GM12878 (cell line): ENCODE measurements around the gene POU5F1. TPM values are rescaled to one million over a fixed set of nuclear protein-coding genes. Genes with fewer than 3 reads are reported as not detected.

Source experiments
- BCL11A ChIP-seq: IDR thresholded peaks from 2 replicates; pipeline ENCODE4 v1.6.1; 2011; ENCODE audit warnings: low read depth, low read length
- CEBPB ChIP-seq, 2 experiments: fragments of 150-350 bp in 1 of 2; IDR thresholded peaks; 2 replicates each; pipeline ENCODE4 v1.6.1; 2012 to 2014; ENCODE audit warnings: low read depth in 2 of 2, low read length in 2 of 2, borderline replicate concordance in 1 of 2, inconsistent platforms in 1 of 2
- CHD4 ChIP-seq: fragments of 200-600 bp; sonication (generic); IDR thresholded peaks from 2 replicates; pipeline ENCODE4 v1.6.1; 2016; ENCODE audit warnings: mild to moderate bottlenecking
- EED ChIP-seq: sonication (generic); IDR thresholded peaks from 2 replicates; pipeline ENCODE4 v1.6.1; 2016; ENCODE audit warnings: antibody characterized with exemption, low read depth
- IKZF1 ChIP-seq: fragments of 450-650 bp; conservative IDR thresholded peaks from 2 replicates; pipeline ENCODE4 v1.6.1; 2017; ENCODE audit warnings: antibody characterized with exemption, mild to moderate bottlenecking
- RBBP5 ChIP-seq: fragments of 200-600 bp; sonication (generic); conservative IDR thresholded peaks from 2 replicates; pipeline ENCODE4 v1.6.1; 2016
- SREBF1 ChIP-seq: IDR thresholded peaks from 2 replicates; pipeline ENCODE4 v1.6.1; 2012; ENCODE audit warnings: mild to moderate bottlenecking, low read length
- TARDBP ChIP-seq: IDR thresholded peaks from 2 replicates; pipeline ENCODE4 v1.6.1; 2016; ENCODE audit warnings: borderline replicate concordance
- ZNF207 ChIP-seq: fragments of 450-650 bp; IDR thresholded peaks from 2 replicates; pipeline ENCODE4 v1.6.1; 2014; ENCODE audit warnings: antibody characterized with exemption, mild to moderate bottlenecking, borderline replicate concordance
- polyA plus RNA-seq, 11 experiments: library from polyadenylated mRNA; depleted of rRNA in 4 of 11; unstranded in 6 of 11; stranded (reverse) in 5 of 11; fragments of >200 nt; fragmentation: Nextera tagmentation in 4 of 11; fragmentation: Illumina TruSeq in 1 of 11; extraction: Ambion mirVana in 4 of 11; extraction: Trizol in 1 of 11; gene quantifications; 1 replicate in 1 of 11; 2 replicates in 10 of 11; pipeline versions ENCODE4 v1.2.1 to v1.2.3, GENCODE V29; 2011 to 2016; ENCODE audit warnings: inconsistent platforms in 2 of 11, missing spikeins in 2 of 11, low read depth in 1 of 11
- total RNA-seq, 4 experiments: library from RNA; depleted of rRNA in 3 of 4; stranded (reverse); fragments of >200 nt in 3 of 4; fragmentation: Illumina TruSeq in 1 of 4; extraction: Trizol in 1 of 4; gene quantifications; 2 replicates each; pipeline versions ENCODE4 v1.2.1 to v1.2.3, GENCODE V29; 2013 to 2021
- TF ChIP-seq, protein P1 (sequence below): fragments of 450-650 bp; IDR thresholded peaks from 2 replicates; pipeline ENCODE4 v1.6.1; 2017; ENCODE audit warnings: mild to moderate bottlenecking, low read depth, inconsistent platforms; ENCODE audit not compliant: poor library complexity, severe bottlenecking
- TF ChIP-seq, protein P2 (sequence below): IDR thresholded peaks from 2 replicates; pipeline ENCODE4 v1.6.1; 2012; ENCODE audit warnings: improper control_type of control experiment, low read depth, low read length; ENCODE audit not compliant: insufficient replicate concordance
- TF ChIP-seq, protein P3 (sequence below): fragments of 450-650 bp; IDR thresholded peaks from 2 replicates; pipeline ENCODE4 v1.6.1; 2016; ENCODE audit warnings: mild to moderate bottlenecking, moderate library complexity, borderline replicate concordance
- TF ChIP-seq, protein P4 (sequence below): fragments of 450-650 bp; IDR thresholded peaks from 2 replicates; pipeline ENCODE4 v1.6.1; 2017; ENCODE audit warnings: low read depth, mild to moderate bottlenecking, moderate library complexity

The POU5F1 gene
- total and polyA plus RNA-seq, 10 of the 15 experiments (the other 5 are each of a cell fraction or from before 2014, with no cell fraction given): 1.4 to 5.5 (median 3.2) TPM

DNA sequence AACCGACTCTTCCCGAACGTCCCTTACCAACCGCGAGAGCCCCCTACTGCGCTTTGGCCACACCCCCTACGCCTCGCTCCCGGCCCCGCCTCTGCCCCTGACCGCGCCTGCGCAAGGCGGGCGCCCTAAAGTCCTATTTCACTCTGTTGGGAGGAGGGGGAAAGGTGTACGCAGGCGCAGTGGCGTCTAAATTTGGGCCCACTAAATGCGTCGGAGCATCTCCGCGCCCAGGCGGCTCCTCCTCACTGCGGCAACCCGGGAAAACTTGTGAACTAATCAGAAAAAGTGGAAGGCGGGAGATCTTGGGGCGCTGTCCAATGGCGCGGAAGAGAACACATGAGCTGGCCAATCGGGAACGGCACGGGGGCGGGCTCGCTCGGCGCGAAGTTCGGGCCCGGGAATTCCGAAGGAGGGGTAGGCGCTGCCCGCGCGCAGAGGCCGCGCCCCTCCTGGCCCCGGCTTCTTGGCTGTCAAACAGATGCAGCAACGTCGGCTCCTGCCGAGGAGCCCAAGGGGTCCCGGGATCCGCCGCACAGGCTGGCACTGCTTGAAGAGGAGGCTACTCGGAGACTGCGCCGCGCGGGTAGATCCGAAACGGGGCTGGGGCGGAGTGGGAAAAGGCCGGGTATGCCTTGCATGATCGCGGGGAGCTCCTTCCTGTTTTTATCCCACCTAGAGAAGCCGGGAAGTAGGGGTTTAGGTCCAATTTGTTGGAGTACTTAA, 12.2 kb downstream of the POU5F1 start, which contains the start of gene TCF19 (continued):
- TF ChIP-seq, protein P1, sequence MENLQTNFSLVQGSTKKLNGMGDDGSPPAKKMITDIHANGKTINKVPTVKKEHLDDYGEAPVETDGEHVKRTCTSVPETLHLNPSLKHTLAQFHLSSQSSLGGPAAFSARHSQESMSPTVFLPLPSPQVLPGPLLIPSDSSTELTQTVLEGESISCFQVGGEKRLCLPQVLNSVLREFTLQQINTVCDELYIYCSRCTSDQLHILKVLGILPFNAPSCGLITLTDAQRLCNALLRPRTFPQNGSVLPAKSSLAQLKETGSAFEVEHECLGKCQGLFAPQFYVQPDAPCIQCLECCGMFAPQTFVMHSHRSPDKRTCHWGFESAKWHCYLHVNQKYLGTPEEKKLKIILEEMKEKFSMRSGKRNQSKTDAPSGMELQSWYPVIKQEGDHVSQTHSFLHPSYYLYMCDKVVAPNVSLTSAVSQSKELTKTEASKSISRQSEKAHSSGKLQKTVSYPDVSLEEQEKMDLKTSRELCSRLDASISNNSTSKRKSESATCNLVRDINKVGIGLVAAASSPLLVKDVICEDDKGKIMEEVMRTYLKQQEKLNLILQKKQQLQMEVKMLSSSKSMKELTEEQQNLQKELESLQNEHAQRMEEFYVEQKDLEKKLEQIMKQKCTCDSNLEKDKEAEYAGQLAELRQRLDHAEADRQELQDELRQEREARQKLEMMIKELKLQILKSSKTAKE: no peak
- TF ChIP-seq EED: peak; percentile 57
- TF ChIP-seq, protein P2, sequence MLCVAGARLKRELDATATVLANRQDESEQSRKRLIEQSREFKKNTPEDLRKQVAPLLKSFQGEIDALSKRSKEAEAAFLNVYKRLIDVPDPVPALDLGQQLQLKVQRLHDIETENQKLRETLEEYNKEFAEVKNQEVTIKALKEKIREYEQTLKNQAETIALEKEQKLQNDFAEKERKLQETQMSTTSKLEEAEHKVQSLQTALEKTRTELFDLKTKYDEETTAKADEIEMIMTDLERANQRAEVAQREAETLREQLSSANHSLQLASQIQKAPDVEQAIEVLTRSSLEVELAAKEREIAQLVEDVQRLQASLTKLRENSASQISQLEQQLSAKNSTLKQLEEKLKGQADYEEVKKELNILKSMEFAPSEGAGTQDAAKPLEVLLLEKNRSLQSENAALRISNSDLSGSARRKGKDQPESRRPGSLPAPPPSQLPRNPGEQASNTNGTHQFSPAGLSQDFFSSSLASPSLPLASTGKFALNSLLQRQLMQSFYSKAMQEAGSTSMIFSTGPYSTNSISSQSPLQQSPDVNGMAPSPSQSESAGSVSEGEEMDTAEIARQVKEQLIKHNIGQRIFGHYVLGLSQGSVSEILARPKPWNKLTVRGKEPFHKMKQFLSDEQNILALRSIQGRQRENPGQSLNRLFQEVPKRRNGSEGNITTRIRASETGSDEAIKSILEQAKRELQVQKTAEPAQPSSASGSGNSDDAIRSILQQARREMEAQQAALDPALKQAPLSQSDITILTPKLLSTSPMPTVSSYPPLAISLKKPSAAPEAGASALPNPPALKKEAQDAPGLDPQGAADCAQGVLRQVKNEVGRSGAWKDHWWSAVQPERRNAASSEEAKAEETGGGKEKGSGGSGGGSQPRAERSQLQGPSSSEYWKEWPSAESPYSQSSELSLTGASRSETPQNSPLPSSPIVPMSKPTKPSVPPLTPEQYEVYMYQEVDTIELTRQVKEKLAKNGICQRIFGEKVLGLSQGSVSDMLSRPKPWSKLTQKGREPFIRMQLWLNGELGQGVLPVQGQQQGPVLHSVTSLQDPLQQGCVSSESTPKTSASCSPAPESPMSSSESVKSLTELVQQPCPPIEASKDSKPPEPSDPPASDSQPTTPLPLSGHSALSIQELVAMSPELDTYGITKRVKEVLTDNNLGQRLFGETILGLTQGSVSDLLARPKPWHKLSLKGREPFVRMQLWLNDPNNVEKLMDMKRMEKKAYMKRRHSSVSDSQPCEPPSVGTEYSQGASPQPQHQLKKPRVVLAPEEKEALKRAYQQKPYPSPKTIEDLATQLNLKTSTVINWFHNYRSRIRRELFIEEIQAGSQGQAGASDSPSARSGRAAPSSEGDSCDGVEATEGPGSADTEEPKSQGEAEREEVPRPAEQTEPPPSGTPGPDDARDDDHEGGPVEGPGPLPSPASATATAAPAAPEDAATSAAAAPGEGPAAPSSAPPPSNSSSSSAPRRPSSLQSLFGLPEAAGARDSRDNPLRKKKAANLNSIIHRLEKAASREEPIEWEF: no peak
- TF ChIP-seq SREBF1: 0 out of 2 replicates have a peak, but pooled peaks have one; percentile 21
- TF ChIP-seq BCL11A: no peak
- peak; percentile 97 for TF ChIP-seq IKZF1
- TF ChIP-seq CEBPB (IDR thresholded peaks at IDR 0.05; ENCODE audit: borderline replicate concordance in 1 of 2, low read depth in 2 of 2, low read length in 2 of 2): no peak
- TF ChIP-seq, protein P3, sequence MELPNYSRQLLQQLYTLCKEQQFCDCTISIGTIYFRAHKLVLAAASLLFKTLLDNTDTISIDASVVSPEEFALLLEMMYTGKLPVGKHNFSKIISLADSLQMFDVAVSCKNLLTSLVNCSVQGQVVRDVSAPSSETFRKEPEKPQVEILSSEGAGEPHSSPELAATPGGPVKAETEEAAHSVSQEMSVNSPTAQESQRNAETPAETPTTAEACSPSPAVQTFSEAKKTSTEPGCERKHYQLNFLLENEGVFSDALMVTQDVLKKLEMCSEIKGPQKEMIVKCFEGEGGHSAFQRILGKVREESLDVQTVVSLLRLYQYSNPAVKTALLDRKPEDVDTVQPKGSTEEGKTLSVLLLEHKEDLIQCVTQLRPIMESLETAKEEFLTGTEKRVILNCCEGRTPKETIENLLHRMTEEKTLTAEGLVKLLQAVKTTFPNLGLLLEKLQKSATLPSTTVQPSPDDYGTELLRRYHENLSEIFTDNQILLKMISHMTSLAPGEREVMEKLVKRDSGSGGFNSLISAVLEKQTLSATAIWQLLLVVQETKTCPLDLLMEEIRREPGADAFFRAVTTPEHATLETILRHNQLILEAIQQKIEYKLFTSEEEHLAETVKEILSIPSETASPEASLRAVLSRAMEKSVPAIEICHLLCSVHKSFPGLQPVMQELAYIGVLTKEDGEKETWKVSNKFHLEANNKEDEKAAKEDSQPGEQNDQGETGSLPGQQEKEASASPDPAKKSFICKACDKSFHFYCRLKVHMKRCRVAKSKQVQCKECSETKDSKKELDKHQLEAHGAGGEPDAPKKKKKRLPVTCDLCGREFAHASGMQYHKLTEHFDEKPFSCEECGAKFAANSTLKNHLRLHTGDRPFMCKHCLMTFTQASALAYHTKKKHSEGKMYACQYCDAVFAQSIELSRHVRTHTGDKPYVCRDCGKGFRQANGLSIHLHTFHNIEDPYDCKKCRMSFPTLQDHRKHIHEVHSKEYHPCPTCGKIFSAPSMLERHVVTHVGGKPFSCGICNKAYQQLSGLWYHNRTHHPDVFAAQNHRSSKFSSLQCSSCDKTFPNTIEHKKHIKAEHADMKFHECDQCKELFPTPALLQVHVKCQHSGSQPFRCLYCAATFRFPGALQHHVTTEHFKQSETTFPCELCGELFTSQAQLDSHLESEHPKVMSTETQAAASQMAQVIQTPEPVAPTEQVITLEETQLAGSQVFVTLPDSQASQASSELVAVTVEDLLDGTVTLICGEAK: peak; percentile 31; the same call in 1 of the 2 replicates
- TF ChIP-seq CHD4: no peak
- no peak for TF ChIP-seq TARDBP
- no peak for TF ChIP-seq RBBP5
- TF ChIP-seq, protein P4, sequence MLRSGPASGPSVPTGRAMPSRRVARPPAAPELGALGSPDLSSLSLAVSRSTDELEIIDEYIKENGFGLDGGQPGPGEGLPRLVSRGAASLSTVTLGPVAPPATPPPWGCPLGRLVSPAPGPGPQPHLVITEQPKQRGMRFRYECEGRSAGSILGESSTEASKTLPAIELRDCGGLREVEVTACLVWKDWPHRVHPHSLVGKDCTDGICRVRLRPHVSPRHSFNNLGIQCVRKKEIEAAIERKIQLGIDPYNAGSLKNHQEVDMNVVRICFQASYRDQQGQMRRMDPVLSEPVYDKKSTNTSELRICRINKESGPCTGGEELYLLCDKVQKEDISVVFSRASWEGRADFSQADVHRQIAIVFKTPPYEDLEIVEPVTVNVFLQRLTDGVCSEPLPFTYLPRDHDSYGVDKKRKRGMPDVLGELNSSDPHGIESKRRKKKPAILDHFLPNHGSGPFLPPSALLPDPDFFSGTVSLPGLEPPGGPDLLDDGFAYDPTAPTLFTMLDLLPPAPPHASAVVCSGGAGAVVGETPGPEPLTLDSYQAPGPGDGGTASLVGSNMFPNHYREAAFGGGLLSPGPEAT: peak; percentile 70
- peak; percentile 57; the same call in 1 of the 2 replicates for TF ChIP-seq ZNF207
